Endothelial cell of hepatic sinusoid (primary cell): ENCODE results near the gene DHRS11.

Source experiments
- in situ Hi-C: cut with HindIII; loops from 2 replicates; pipeline ENCODE4 v1.10.0; 2017; ENCODE audit warnings: low sequenced_read_pairs

DHRS11 gene

GRCh38 chr17:36613155-36613554 is 21.5 kb downstream of the DHRS11 start:
- in situ Hi-C loops = no loop called here

GRCh38 chr17:36614081-36614480 is 22.4 kb downstream of the DHRS11 start:
- in situ Hi-C loops = no loop called here

GRCh38 chr17:36614933-36615332 is 23.3 kb downstream of the DHRS11 start:
- in situ Hi-C loops = no loop called here

DNA sequence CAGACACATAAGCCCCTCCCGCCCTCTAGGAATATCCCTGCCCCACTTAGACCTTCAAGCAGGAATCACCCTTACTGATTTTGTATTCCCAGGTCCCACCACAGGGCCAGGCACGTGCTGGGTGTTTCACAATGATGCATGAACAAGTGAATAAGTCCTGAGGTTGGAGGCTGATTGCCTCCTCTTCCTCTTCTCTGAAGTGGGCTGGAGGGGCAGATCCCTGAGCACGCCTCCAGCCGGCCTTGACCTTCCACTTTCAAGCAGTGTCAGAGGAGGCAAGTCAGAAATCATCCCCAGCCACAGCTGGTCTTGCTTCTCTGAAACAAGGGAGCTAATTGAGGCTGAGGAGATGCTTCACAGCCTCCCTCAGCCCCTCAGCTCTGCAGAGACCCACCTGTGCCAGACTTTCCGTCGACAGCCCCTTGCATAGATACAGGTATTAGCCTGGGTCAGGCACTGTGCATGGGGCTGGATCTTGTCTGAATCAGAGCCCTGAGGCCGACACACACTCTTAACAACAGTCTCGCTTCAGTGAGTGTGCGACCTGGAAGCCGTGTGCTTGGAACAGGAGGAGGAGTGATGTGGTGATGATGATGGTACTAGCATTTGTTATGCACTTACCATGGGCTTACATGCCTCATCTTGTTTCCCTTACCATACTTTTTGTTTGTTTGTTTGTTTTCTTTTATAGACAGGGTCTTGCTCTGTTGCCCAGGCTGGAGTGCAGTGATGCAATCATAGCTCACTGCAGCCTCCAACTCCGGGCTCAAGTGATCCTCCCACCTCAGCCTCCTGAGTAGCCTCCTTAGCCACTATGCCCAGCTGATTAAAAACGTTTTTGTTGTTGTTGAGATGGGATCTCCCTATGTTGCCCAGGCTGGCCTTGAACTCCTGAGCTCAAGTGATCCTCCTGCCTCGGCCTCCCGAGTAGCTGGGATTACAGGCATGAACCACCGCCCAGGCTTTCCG is 24.7 kb downstream of the DHRS11 start:
- in situ Hi-C loops = no loop called here

GRCh38 chr17:36617773-36618172 is 26.1 kb downstream of the DHRS11 start:
- in situ Hi-C loops = no loop called here

- in situ Hi-C loops = no loop called here
Observed at GRCh38 chr17:36623281-36623680, 31.6 kb downstream of the DHRS11 start.

DNA sequence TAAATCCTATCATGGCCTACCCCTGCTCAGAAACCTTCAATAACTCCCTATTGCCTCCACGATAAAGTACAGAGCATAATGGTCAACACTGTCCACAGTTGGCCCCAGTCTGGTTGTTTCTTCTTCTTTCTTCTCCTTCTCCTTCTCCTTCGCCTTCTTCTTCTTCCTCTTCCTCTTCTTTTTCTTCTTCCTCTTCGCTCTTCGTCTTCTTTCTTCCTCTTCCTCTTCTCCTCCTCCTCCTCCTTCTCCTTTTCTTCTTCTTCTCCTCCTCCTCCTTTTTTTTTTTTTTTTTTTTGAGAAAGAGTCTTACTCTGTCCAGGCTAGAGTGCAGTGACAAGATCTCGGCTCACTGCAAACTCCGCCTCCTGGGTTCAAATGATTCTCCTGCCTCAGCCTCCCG is 33.5 kb downstream of the DHRS11 start:
- in situ Hi-C loops = no loop called here

DNA sequence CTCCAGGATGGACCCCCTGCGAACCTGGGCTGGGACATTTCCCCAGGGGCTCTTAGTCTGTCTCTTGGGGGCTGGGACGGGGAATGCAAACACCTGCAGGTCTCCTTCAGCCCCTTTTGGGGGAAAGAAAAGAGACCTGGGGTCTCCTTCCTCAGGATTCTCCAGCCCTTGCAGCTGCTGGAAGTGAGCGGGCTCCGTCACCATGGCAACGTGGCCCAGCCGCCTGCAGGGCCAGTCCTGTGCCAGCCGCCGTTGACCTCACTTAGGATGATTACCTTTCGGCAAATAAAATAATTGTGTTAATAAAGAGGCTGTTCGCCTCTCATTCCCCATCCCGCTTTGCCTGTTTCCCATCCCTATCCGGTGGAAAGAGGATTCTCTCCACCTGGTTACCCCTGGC is 35.4 kb downstream of the DHRS11 start:
- in situ Hi-C loops = no loop called here

DNA sequence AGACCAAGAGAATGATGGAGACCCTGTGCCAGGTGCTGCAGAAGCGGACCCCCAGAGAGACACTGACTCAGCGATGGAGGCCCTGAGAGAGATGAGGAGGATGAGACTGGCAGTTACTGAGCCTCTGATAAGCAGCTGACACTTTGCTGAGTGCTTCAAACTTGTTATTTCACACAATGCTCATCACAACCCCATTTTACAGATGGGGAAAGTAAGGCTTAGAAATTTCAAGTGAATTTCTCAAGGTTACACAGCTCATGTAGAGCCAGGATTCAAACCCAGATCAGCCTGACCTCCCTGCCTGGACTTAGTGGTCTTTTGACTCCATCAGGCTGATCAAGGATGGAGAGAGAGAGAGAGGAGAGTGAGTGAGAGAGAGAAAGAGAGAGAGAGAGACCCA is 36.9 kb downstream of the DHRS11 start:
- in situ Hi-C loops = no loop called here

GRCh38 chr17:36629252-36629847 is 37.7 kb downstream of the DHRS11 start:
- in situ Hi-C loops = no loop called here

- in situ Hi-C loops = no loop called here
Observed at GRCh38 chr17:36629970-36630502, 38.4 kb downstream of the DHRS11 start.

DNA sequence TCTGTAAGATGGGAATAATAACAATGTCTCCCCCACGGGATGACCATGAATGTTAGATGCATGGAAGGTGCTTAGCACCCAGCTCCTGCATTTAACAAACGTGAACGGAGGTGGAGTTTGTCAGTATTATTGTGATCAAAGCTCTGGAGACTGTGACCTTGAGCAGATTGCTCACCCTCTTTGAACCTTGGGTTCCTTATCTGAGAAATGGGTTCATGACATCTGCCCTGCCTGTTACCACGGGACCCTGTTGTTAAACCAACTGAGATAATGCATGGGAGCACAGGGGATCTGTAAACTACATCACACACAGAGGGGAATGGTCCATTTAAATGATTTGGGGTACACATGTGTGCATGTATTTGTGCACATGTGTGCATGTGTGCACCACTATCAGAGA is 39.3 kb downstream of the DHRS11 start:
- in situ Hi-C loops = no loop called here

DNA sequence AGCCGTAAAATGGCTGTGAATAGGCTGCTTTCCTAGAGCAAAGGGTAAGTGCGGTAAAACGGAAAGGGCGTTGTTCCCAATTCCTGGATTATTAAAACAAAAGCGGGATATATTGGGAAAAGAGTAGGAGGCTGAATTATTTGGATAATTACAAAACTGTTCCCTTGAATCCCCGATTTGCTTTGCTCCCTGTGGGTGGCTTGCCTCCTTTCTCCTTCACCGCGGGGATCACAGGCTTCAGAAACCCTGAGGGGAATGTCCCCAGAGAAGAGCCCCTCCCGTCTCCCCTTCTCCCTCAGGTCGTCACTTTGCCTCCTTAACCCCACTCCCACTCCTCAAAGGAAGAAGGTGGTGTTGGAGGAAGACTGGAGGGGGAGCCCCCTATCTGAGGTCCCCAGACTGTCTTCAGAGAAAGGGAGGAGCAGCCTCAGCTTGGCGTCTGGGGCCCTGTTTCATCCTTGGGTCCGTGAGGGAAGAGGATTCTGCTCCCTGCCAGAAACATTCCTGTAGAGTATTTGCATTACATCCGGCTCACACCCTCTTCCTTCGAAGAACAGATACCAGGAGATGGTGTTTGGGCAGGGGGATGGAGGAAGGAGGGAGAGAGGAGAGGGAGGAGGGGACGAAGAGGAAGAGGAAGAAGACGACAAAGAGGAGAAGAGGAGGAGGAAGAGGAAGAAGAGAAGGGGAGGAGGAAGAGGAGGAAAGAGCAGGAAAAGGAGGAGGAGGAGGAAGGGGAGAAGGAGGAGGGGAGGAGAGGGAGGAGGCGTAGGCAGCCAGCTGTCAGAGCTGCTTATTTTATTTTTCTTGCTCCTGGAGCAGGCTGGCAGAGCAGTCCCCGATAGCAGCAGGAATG is 41.5 kb downstream of the DHRS11 start:
- in situ Hi-C loops = no loop called here

DNA sequence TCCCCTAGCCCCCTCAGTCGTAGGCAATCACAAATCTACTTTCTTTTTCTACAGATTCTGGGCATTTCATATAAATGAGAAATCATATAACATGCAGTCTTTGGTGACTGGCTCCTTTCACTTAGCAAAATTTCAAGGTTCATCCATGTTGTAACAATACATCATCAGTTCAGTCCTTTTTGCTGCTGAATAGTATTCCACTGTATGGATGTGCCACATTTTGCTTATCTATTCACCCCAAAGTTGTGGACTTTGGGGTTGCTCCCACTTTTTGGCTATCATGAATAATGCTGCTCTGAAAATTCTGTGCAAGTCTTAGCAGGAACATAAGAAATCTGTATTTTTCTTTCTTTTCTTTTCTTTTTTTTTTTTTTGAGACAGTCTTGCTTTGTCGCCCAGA is 48.7 kb downstream of the DHRS11 start:
- in situ Hi-C loops = no loop called here

DNA sequence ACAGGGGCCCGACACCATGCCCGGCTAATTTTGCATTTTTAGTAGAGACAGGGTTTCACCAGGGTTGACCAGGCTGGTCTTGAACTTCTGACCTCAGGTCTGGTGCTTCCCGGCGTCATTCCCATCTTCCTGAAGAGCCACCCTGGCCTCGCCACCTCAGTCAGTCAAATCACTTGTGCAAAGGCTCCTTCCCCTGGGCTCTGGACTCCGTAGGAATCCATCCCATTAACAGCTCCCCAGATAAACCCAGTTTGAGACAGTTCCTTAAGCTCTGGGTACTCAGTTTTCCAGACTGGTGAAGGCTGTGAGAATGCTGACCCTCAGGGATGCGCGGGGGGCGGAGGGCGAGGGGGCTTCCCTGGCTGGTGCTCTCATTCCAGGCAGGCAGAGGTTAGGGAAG is 49.2 kb downstream of the DHRS11 start:
- in situ Hi-C loops = no loop called here

DNA sequence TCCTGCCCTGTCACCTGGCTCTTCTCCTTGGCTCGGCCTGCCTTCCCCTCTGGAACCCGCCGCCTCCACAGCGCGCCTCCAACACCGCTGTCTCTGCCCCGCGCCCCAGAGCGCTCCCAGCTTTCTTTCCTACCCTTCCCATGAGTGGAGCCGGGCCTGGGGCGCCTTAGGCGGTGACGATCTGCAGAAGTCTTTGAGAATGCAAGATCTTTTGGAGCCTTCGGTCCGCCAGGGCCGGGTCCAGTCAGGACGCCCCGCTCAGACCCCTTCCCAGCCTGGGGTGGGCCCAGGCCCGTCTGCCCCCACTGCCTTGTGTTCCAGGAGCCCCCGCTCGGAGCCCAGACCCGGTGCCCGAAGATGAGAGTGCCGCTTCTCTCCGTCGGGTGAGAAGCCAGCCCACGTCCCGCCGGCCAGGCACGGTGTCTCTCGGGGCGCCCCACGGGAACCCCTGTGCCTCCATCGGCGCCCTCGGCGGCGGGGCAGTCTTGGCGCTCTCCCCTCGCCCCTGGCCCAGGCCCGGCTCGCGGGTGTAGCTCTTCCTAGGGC is 49.7 kb downstream of the DHRS11 start:
- in situ Hi-C loops = no loop called here

- in situ Hi-C loops = no loop called here
Observed at GRCh38 chr17:36641877-36642845, 50.5 kb downstream of the DHRS11 start.

GRCh38 chr17:36643086-36643685 is 51.5 kb downstream of the DHRS11 start:
- in situ Hi-C loops = no loop called here

DNA sequence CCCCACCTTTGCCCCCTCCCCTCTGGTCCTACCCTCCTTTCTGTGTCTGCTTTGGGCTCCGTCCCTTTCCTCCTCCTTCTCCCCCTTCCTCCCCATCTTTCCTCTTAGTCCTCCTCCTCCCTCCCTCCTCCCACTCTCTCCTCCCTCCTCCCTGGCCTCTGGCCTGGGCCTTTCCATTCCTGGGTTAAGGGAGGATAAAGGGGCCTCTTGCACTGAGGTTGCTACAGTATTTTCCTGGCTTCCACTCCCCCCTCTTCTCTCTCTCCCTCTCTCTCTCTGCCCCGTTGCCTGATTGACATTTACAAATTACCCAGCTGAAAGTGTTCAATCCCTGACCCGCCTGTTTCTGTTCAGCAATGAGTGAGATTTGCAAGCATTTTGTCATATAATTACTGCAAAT is 53.7 kb downstream of the DHRS11 start:
- in situ Hi-C loops = loop anchor here (5.0 kb wide), 3 partner anchors 42 to 412 kb away; no protein-coding TSS in a partner anchor
